ENCODE measurements around the gene SERAC1. TPM values are rescaled to one million over a fixed set of nuclear protein-coding genes. Genes with fewer than 3 reads are reported as not detected.

SERAC1 gene
- polyA plus RNA-seq, 3 donors: 4.3 to 5.1 (median 4.4) TPM

GRCh38 chr6:158207422-158207788 is 39.3 kb upstream of the SERAC1 start:
- H3K4me1 Mint-ChIP-seq: peaks cover 6% of the 10 kb centered on the region
- Histone ChIP-seq H3K9me3 (replicated peaks in 1 of 2; ENCODE audit: control insufficient read depth in 1 of 2, insufficient read depth in 1 of 2, low read length in 2 of 2) (no peaks in the 10 kb centered on the region), H3K4me3 (replicated peaks in 1 of 3; ENCODE audit: low read depth in 2 of 3, low read length in 3 of 3) (no peak overlapping the region), H3K4me1 (ENCODE audit: control insufficient read depth in 1 of 2, insufficient read depth in 2 of 2, low read length in 2 of 2) (no peaks in the 10 kb centered on the region), H3K27ac (ENCODE audit: low read depth in 1 of 2, low read length in 2 of 2) (no peak overlapping the region), H4K20me1 (ENCODE audit: insufficient read depth, low read length) (no peaks in the 10 kb centered on the region), H3K27me3 (ENCODE audit: control insufficient read depth in 2 of 2, insufficient read depth in 2 of 2, low read length in 2 of 2) (peaks cover 3 to 13% of the 10 kb centered on the region in 2 donors), H2AFZ (ENCODE audit: insufficient read depth, low read depth, low read length, poor library complexity, severe bottlenecking) (no peak overlapping the region), H3K79me2 (ENCODE audit: insufficient read depth, low read length) (no peaks in the 10 kb centered on the region), H3K4me2 (replicated peaks; ENCODE audit: extremely low read depth, low read length, poor library complexity, severe bottlenecking) (no peak overlapping the region), H3K36me3 (replicated peaks in 1 of 2; ENCODE audit: control insufficient read depth in 1 of 2, insufficient read depth in 2 of 2, low read length in 2 of 2) (no peaks in the 10 kb centered on the region), H3K9ac (ENCODE audit: insufficient read depth, low read length, poor library complexity, severe bottlenecking) (no peak overlapping the region)
- intact Hi-C loops (cut with micrococcal nuclease): no loop called here
- WGBS (ENCODE audit: insufficient coverage): 78% methylated on average over 2 of the region's 3 CpGs
- no peak overlapping the region for H3K27ac Mint-ChIP-seq
- TF ChIP-seq, protein P1, sequence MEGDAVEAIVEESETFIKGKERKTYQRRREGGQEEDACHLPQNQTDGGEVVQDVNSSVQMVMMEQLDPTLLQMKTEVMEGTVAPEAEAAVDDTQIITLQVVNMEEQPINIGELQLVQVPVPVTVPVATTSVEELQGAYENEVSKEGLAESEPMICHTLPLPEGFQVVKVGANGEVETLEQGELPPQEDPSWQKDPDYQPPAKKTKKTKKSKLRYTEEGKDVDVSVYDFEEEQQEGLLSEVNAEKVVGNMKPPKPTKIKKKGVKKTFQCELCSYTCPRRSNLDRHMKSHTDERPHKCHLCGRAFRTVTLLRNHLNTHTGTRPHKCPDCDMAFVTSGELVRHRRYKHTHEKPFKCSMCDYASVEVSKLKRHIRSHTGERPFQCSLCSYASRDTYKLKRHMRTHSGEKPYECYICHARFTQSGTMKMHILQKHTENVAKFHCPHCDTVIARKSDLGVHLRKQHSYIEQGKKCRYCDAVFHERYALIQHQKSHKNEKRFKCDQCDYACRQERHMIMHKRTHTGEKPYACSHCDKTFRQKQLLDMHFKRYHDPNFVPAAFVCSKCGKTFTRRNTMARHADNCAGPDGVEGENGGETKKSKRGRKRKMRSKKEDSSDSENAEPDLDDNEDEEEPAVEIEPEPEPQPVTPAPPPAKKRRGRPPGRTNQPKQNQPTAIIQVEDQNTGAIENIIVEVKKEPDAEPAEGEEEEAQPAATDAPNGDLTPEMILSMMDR (IDR thresholded peaks at IDR 0.05): no peak
- peaks cover 0 to 3% (median 0%) of the 10 kb centered on the region in 7 donors for H3K9me3 Mint-ChIP-seq
- no peak overlapping the region for H3K4me3 Mint-ChIP-seq
- no peak for DNase-seq
- no peaks in the 10 kb centered on the region for H3K36me3 Mint-ChIP-seq
- peaks cover 15 to 28% (median 16%) of the 10 kb centered on the region in 3 donors for H3K27me3 Mint-ChIP-seq (ENCODE audit: low read depth in 3 of 3)

DNA sequence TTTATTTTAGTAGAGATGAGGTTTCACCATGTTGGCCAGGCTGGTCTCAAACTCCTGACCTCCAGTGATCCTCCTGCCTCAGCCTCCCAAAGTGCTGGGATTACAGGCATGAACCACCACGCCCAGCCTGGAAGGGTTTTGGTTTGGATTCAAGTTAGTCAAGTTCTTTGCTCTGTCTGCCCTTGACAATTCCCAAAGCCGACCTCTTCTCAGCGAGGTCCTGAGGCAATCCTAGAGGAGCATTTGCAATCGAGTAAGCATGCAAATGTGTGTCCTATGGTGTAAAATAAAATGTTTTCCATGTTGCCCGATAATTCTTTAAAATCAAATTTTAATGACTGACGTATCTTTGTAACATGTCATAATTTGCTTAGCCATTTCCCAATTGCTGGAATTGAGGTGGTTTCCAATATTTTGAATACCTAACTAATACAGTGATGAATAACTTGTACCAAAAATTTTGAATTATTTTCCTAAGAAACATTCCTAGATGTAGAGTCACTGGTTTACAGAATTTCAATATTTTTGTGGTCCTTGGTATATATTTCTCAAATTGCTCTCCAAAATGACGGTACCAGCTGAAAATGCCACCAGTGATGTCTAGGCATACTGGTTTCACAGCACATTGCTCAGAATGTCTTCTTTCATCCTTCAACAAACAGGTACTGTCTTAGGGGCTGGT is 38.8 kb upstream of the SERAC1 start:
- 100% methylated on average over 1 of the region's 7 CpGs for WGBS (ENCODE audit: insufficient coverage)
- no peak for DNase-seq
- H3K36me3 Mint-ChIP-seq: no peaks in the 10 kb centered on the region
- peaks cover 6% of the 10 kb centered on the region for H3K4me1 Mint-ChIP-seq
- no peak overlapping the region for H2AFZ ChIP-seq (ENCODE audit: insufficient read depth, low read depth, low read length, poor library complexity, severe bottlenecking)
- H3K9me3 ChIP-seq (replicated peaks in 1 of 2; ENCODE audit: control insufficient read depth in 1 of 2, insufficient read depth in 1 of 2, low read length in 2 of 2): no peaks in the 10 kb centered on the region
- peaks cover 0 to 3% (median 0%) of the 10 kb centered on the region in 7 donors for H3K9me3 Mint-ChIP-seq
- no peak overlapping the region for H3K4me2 ChIP-seq (replicated peaks; ENCODE audit: extremely low read depth, low read length, poor library complexity, severe bottlenecking)
- peaks cover 3 to 13% of the 10 kb centered on the region in 2 donors for H3K27me3 ChIP-seq (ENCODE audit: control insufficient read depth in 2 of 2, insufficient read depth in 2 of 2, low read length in 2 of 2)
- no peak overlapping the region for H3K4me3 Mint-ChIP-seq
- no peaks in the 10 kb centered on the region for H3K36me3 ChIP-seq (replicated peaks in 1 of 2; ENCODE audit: control insufficient read depth in 1 of 2, insufficient read depth in 2 of 2, low read length in 2 of 2)
- no peak overlapping the region for H3K27ac Mint-ChIP-seq
- TF ChIP-seq, protein P1 (IDR thresholded peaks at IDR 0.05): no peak
- H4K20me1 ChIP-seq (ENCODE audit: insufficient read depth, low read length): no peaks in the 10 kb centered on the region
- no peak overlapping the region for H3K27ac ChIP-seq (ENCODE audit: low read depth in 1 of 2, low read length in 2 of 2)
- peaks cover 15 to 28% (median 16%) of the 10 kb centered on the region in 3 donors for H3K27me3 Mint-ChIP-seq (ENCODE audit: low read depth in 3 of 3)
- intact Hi-C loops (cut with micrococcal nuclease): no loop called here
- H3K4me1 ChIP-seq (ENCODE audit: control insufficient read depth in 1 of 2, insufficient read depth in 2 of 2, low read length in 2 of 2): no peaks in the 10 kb centered on the region
- H3K79me2 ChIP-seq (ENCODE audit: insufficient read depth, low read length): no peaks in the 10 kb centered on the region
- no peak overlapping the region for H3K4me3 ChIP-seq (replicated peaks in 1 of 3; ENCODE audit: low read depth in 2 of 3, low read length in 3 of 3)
- H3K9ac ChIP-seq (ENCODE audit: insufficient read depth, low read length, poor library complexity, severe bottlenecking): no peak overlapping the region

All from CD14-positive monocyte (primary cell).